DMS153 treated with DMSO at 0.1 percent for 48 hours (cell line): ENCODE results near the gene SH3BGRL.
"Not testable (repeated sequence)": the region's sequence is repeated elsewhere in the genome, so short reads cannot be mapped to it uniquely, and the experiment has no call there.

ENCODE experiments used
- DNase-seq: peaks from one replicate; lab custom pipeline; 2025; ENCODE audit not compliant: unreplicated experiment; lab: John Stamatoyannopoulos, UW

Gene SH3BGRL

GRCh38 chrX:81259020-81259713 lies 57.3 kb downstream of the SH3BGRL start:
- no peak for DNase-seq

GRCh38 chrX:81259714-81260395 lies 58.0 kb downstream of the SH3BGRL start:
- DNase-seq = no peak

- DNase-seq = no peak
These were observed 59.7 kb downstream of the SH3BGRL start for GRCh38 chrX:81261576-81261975.

- no peak for DNase-seq
These were observed 61.2 kb downstream of the SH3BGRL start for GRCh38 chrX:81263059-81263458.

GRCh38 chrX:81278616-81279015 lies 76.7 kb downstream of the SH3BGRL start:
- no peak for DNase-seq

GRCh38 chrX:81280148-81280547 lies 78.2 kb downstream of the SH3BGRL start:
- DNase-seq = no peak

- DNase-seq = no peak
These were observed 84.2 kb downstream of the SH3BGRL start for GRCh38 chrX:81286075-81286474.

GRCh38 chrX:81286608-81287007 lies 84.7 kb downstream of the SH3BGRL start:
- DNase-seq = no peak

GRCh38 chrX:81291996-81292395 lies 90.1 kb downstream of the SH3BGRL start:
- DNase-seq = no peak

GRCh38 chrX:81294101-81294500 lies 92.2 kb downstream of the SH3BGRL start:
- no peak for DNase-seq

- no peak for DNase-seq
These were observed 100.0 kb downstream of the SH3BGRL start for GRCh38 chrX:81301877-81302276.

- DNase-seq = no peak
These were observed 102.7 kb downstream of the SH3BGRL start for GRCh38 chrX:81304563-81304962.

- DNase-seq = no peak
These were observed 103.3 kb downstream of the SH3BGRL start for GRCh38 chrX:81305240-81305639.

GRCh38 chrX:81308086-81308829 lies 106.4 kb downstream of the SH3BGRL start:
- no peak for DNase-seq

- DNase-seq = no peak
These were observed 114.3 kb downstream of the SH3BGRL start for GRCh38 chrX:81316163-81316562.

- not testable (repeated sequence) for DNase-seq
These were observed 129.8 kb downstream of the SH3BGRL start for GRCh38 chrX:81331653-81332052.

GRCh38 chrX:81336455-81337152 lies 134.7 kb downstream of the SH3BGRL start:
- DNase-seq = no peak

GRCh38 chrX:81337805-81338204 lies 135.9 kb downstream of the SH3BGRL start:
- DNase-seq = no peak

GRCh38 chrX:81338924-81339323 lies 137.0 kb downstream of the SH3BGRL start:
- DNase-seq = no peak

- not testable (repeated sequence) for DNase-seq
These were observed 143.4 kb downstream of the SH3BGRL start for GRCh38 chrX:81345296-81345695.
